WTC11 (cell line): ENCODE measurements around the gene LSM6. TPM values are rescaled to one million over a fixed set of nuclear protein-coding genes. Genes with fewer than 3 reads are reported as not detected.

Source experiments
- ATAC-seq: fragments of 200-7000 bp; cut with Tn5 transposase; 2 replicates; pipeline ENCODE4 v1.10.0; 2021; ENCODE audit warnings: mild to moderate bottlenecking, moderate library complexity
- CTCF ChIA-PET: fragments of 300-600 bp; sonication (Branson Sonifier 250); formaldehyde crosslinking; loops from one replicate; lab custom pipeline; 2021; ENCODE audit warnings: antibody characterized with exemption; lab: Charles Lee
- POLR2A ChIA-PET: fragments of 350-600 bp; sonication (Branson Sonifier 250); formaldehyde crosslinking; loops from one replicate; lab custom pipeline; 2021; ENCODE audit warnings: antibody characterized with exemption; lab: Charles Lee
- DNase-seq: peaks from one replicate; pipeline ENCODE4 v3.0.0; 2021; ENCODE audit warnings: low spot score
- H3K27ac Mint-ChIP-seq: 2 replicates; pipeline ENCODE4 v1.8.0; 2021; ENCODE audit warnings: mixed read lengths
- H3K27me3 Mint-ChIP-seq: 2 replicates; pipeline ENCODE4 v1.8.0; 2021; ENCODE audit warnings: low read depth, mild to moderate bottlenecking, moderate library complexity, mixed read lengths
- H3K36me3 Mint-ChIP-seq: 2 replicates; pipeline ENCODE4 v1.8.0; 2021; ENCODE audit warnings: mixed read lengths
- H3K4me1 Mint-ChIP-seq: 2 replicates; pipeline ENCODE4 v1.8.0; 2022; ENCODE audit warnings: mixed read lengths
- H3K4me3 Mint-ChIP-seq: 2 replicates; pipeline ENCODE4 v1.8.0; 2021; ENCODE audit warnings: mild to moderate bottlenecking, moderate library complexity, mixed read lengths
- H3K9me3 Mint-ChIP-seq: 2 replicates; pipeline ENCODE4 v1.8.0; 2021; ENCODE audit warnings: mixed read lengths
- AFF4 ChIP-seq: sonication (generic); formaldehyde crosslinking; IDR thresholded peaks from 2 replicates; pipeline ENCODE4 v1.8.1; 2023; ENCODE audit warnings: mild to moderate bottlenecking, missing genetic modification reagents, borderline replicate concordance
- CDX4 ChIP-seq: fragments of 250-450 bp; sonication (Bioruptor Pico); IDR thresholded peaks from 2 replicates; pipeline ENCODE4 v1.9.0; 2021; ENCODE audit warnings: moderate library complexity, mild to moderate bottlenecking, inconsistent platforms, borderline replicate concordance
- FOXJ3 ChIP-seq: sonication (generic); formaldehyde crosslinking; IDR thresholded peaks from 2 replicates; pipeline ENCODE4 v1.9.0; 2021; ENCODE audit warnings: missing genetic modification reagents, mild to moderate bottlenecking, borderline replicate concordance
- FOXP1 ChIP-seq: sonication (generic); formaldehyde crosslinking; IDR thresholded peaks from 2 replicates; pipeline ENCODE4 v1.8.0; 2022; ENCODE audit warnings: missing genetic modification reagents, mild to moderate bottlenecking, moderate library complexity, borderline replicate concordance
- GRHL2 ChIP-seq: fragments of 250-450 bp; sonication (Bioruptor Pico); IDR thresholded peaks from 2 replicates; pipeline ENCODE4 v1.8.0; 2022; ENCODE audit warnings: mild to moderate bottlenecking, moderate library complexity; ENCODE audit not compliant: insufficient replicate concordance, severe bottlenecking
- JAZF1 ChIP-seq: fragments of 250-450 bp; sonication (Bioruptor Pico); IDR thresholded peaks from 2 replicates; pipeline ENCODE4 v1.9.0; 2021; ENCODE audit warnings: moderate library complexity, mild to moderate bottlenecking, inconsistent platforms
- MYBL2 ChIP-seq: sonication (generic); formaldehyde crosslinking; IDR thresholded peaks from 2 replicates; pipeline ENCODE4 v1.8.1; 2023; ENCODE audit warnings: mild to moderate bottlenecking, moderate library complexity, missing genetic modification reagents
- NR1H2 ChIP-seq: sonication (generic); formaldehyde crosslinking; IDR thresholded peaks from 2 replicates; pipeline ENCODE4 v1.9.0; 2021; ENCODE audit warnings: mild to moderate bottlenecking, moderate library complexity, missing genetic modification reagents
- PRDM15 ChIP-seq: sonication (generic); formaldehyde crosslinking; IDR thresholded peaks from 2 replicates; pipeline ENCODE4 v1.8.0; 2022; ENCODE audit warnings: missing genetic modification reagents
- RELA ChIP-seq: sonication (generic); formaldehyde crosslinking; IDR thresholded peaks from 2 replicates; pipeline ENCODE4 v1.8.1; 2022; ENCODE audit warnings: missing genetic modification reagents, mild to moderate bottlenecking, borderline replicate concordance
- TCF7 ChIP-seq: sonication (generic); formaldehyde crosslinking; IDR thresholded peaks from 2 replicates; pipeline ENCODE4 v1.8.0; 2022; ENCODE audit warnings: mild to moderate bottlenecking, low read depth, missing genetic modification reagents, moderate library complexity
- ZMAT4 ChIP-seq: fragments of 250-450 bp; sonication (Bioruptor Pico); IDR thresholded peaks from 2 replicates; pipeline ENCODE4 v1.9.0; 2021; ENCODE audit warnings: mild to moderate bottlenecking
- ZNF232 ChIP-seq: sonication (generic); formaldehyde crosslinking; IDR thresholded peaks from 2 replicates; pipeline ENCODE4 v1.8.0; 2022; ENCODE audit warnings: mild to moderate bottlenecking, missing genetic modification reagents
- ZNF317 ChIP-seq: sonication (generic); formaldehyde crosslinking; IDR thresholded peaks from 2 replicates; pipeline ENCODE4 v1.8.1; 2023; ENCODE audit warnings: low read depth, mild to moderate bottlenecking, moderate library complexity, missing genetic modification reagents, borderline replicate concordance
- ZNF512 ChIP-seq: sonication (generic); formaldehyde crosslinking; IDR thresholded peaks from 2 replicates; pipeline ENCODE4 v1.8.1; 2022; ENCODE audit warnings: missing genetic modification reagents, borderline replicate concordance
- ZSCAN18 ChIP-seq: fragments of 250-450 bp; sonication (Bioruptor Pico); IDR thresholded peaks from 2 replicates; pipeline ENCODE4 v2.1.2; 2022; ENCODE audit warnings: mild to moderate bottlenecking, moderate library complexity
- total RNA-seq: library from RNA; stranded (reverse); gene quantifications from 3 replicates; pipeline ENCODE4 v1.2.3, GENCODE V29; 2021

Gene LSM6
- total RNA-seq, 1 experiment from 2014 or later: 58.2 TPM

GRCh38 chr4:146170149-146170548, 5.4 kb upstream of the LSM6 start:
- Mint-ChIP-seq H3K9me3 (no peaks in the 10 kb centered on the region), H3K36me3 (no peaks in the 10 kb centered on the region), H3K4me1 (peaks cover 2% of the 10 kb centered on the region; the same call in 1 of the 2 replicates), H3K27ac (no peak overlapping the region), H3K4me3 (no peak overlapping the region), H3K27me3 (peaks cover 12% of the 10 kb centered on the region)
- TF ChIP-seq ZMAT4 (CRISPR knock-in tag) (no peak), PRDM15 (no peak), FOXJ3 (CRISPR knock-in tag) (no peak), ZNF232 (CRISPR knock-in tag) (no peak), ZNF317 (CRISPR knock-in tag) (no peak), MYBL2 (CRISPR knock-in tag) (no peak), TCF7 (no peak), AFF4 (no peak)
- ChIA-PET CTCF (no interaction called here), POLR2A (no interaction called here)
- ATAC-seq (no peak), DNase-seq (no peak)

GRCh38 chr4:146176891-146177290, 1.4 kb downstream of the LSM6 start:
- peaks cover 40% of the 10 kb centered on the region for H3K4me1 Mint-ChIP-seq
- ATAC-seq (no peak), DNase-seq (no peak)
- ChIA-PET POLR2A (no interaction called here), CTCF (no interaction called here)
- no peaks in the 10 kb centered on the region for H3K36me3 Mint-ChIP-seq
- H3K4me3 Mint-ChIP-seq: peak overlapping the region; percentile 82
- no peak overlapping the region for H3K27ac Mint-ChIP-seq
- H3K27me3 Mint-ChIP-seq: peaks cover 6% of the 10 kb centered on the region
- TF ChIP-seq NR1H2: no peak
- no peak for TF ChIP-seq ZNF512 (CRISPR knock-in tag)
- no peak for TF ChIP-seq JAZF1 (CRISPR knock-in tag)
- TF ChIP-seq CDX4 (CRISPR knock-in tag): no peak
- no peak for TF ChIP-seq ZSCAN18 (CRISPR knock-in tag)
- no peak for TF ChIP-seq RELA
- TF ChIP-seq MYBL2 (CRISPR knock-in tag): no peak
- TF ChIP-seq FOXP1 (CRISPR knock-in tag): no peak
- no peak for TF ChIP-seq GRHL2 (CRISPR knock-in tag)
- no peaks in the 10 kb centered on the region for H3K9me3 Mint-ChIP-seq
